Keratinocyte (primary cell): ENCODE data around the gene GTF2A1L.

Source experiments
- EZH2 ChIP-seq: IDR thresholded peaks from one replicate; pipeline ENCODE4 v1.6.1; 2012; ENCODE audit warnings: inconsistent platforms, mild to moderate bottlenecking, low read length, moderate library complexity
- TF ChIP-seq, protein P1 (sequence below), 3 experiments: IDR thresholded peaks in 1 of 3; conservative IDR thresholded peaks in 1 of 3; optimal IDR thresholded peaks in 1 of 3; 2 replicates in 2 of 3; 3 replicates in 1 of 3; pipeline versions ENCODE3 to v1.5.1; 2011; ENCODE audit warnings: low read length in 3 of 3, mild to moderate bottlenecking in 3 of 3, moderate library complexity in 2 of 3, control low read depth in 1 of 3, inconsistent platforms in 1 of 3; ENCODE audit not compliant: insufficient read depth in 2 of 3; ENCODE audit errors: extremely low read depth in 1 of 3

DNA sequence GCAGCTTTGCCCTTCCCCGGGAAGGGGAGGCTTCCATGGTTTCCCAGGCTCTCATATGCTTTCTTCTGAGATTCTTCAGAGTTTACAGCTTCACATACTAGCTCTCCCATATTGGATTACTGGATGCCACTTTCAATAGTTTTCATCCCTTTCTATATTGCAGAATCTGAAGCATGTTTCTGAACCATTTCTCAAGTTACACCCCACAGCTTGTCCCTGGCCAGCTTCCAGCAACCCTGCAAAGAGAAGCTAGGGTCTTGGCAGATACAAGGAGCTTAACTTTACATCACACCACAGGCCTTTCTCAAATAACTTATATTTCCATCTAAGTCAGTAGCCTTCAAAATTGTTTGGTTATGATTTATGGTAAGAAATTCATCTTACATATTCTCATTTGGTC is 98.3 kb downstream of the GTF2A1L start:
- TF ChIP-seq, protein P1, sequence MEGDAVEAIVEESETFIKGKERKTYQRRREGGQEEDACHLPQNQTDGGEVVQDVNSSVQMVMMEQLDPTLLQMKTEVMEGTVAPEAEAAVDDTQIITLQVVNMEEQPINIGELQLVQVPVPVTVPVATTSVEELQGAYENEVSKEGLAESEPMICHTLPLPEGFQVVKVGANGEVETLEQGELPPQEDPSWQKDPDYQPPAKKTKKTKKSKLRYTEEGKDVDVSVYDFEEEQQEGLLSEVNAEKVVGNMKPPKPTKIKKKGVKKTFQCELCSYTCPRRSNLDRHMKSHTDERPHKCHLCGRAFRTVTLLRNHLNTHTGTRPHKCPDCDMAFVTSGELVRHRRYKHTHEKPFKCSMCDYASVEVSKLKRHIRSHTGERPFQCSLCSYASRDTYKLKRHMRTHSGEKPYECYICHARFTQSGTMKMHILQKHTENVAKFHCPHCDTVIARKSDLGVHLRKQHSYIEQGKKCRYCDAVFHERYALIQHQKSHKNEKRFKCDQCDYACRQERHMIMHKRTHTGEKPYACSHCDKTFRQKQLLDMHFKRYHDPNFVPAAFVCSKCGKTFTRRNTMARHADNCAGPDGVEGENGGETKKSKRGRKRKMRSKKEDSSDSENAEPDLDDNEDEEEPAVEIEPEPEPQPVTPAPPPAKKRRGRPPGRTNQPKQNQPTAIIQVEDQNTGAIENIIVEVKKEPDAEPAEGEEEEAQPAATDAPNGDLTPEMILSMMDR (optimal IDR thresholded peaks at IDR 0.05 in 1 of 3, IDR thresholded peaks at IDR 0.05 in 1 of 3, conservative IDR thresholded peaks at IDR 0.05 in 1 of 3; ENCODE audit: extremely low read depth in 1 of 3, insufficient read depth in 2 of 3, low read length in 3 of 3), result no peak
- no peak for TF ChIP-seq EZH2
